ENCODE measurements around the gene CD248.

CD248 gene

GRCh38 chr11:66340596-66341501 is 24.0 kb upstream of the CD248 start:
- no peak for DNase-seq

GRCh38 chr11:66339686-66340483 is 23.0 kb upstream of the CD248 start:
- DNase-seq = no peak

- no peak for DNase-seq
Measured at GRCh38 chr11:66339162-66339675, 22.4 kb upstream of the CD248 start.

GRCh38 chr11:66338276-66339161 is 21.7 kb upstream of the CD248 start:
- DNase-seq = no peak

- DNase-seq = no peak
Measured at GRCh38 chr11:66337103-66337899, 20.5 kb upstream of the CD248 start.

GRCh38 chr11:66336234-66337102 is 19.6 kb upstream of the CD248 start, which contains the start of gene RIN1:
RIN1 (minus strand) TSS chr11:66336434; CDS start chr11:66336402, 32 bp downstream.
- peak; percentile 13 for DNase-seq

GRCh38 chr11:66335531-66336233 is 18.8 kb upstream of the CD248 start:
- DNase-seq = no peak

- DNase-seq = no peak
Measured at GRCh38 chr11:66334605-66335442, 18.0 kb upstream of the CD248 start.

- DNase-seq = peak; percentile 5
Measured at GRCh38 chr11:66333896-66334604, 17.2 kb upstream of the CD248 start.

GRCh38 chr11:66333220-66333877 is 16.5 kb upstream of the CD248 start:
- DNase-seq = no peak

GRCh38 chr11:66332371-66333219 is 15.8 kb upstream of the CD248 start:
- no peak for DNase-seq

- DNase-seq = no peak
Measured at GRCh38 chr11:66331542-66332370, 14.9 kb upstream of the CD248 start.

GRCh38 chr11:66330931-66331330 is 14.1 kb upstream of the CD248 start:
- DNase-seq = no peak

GRCh38 chr11:66329165-66329673 is 12.4 kb upstream of the CD248 start:
- no peak for DNase-seq

GRCh38 chr11:66328302-66329144 is 11.7 kb upstream of the CD248 start:
- DNase-seq = peak; percentile 68
